GM21528 (cell line): ENCODE measurements around the gene SKAP1.
"Not testable (repeated sequence)": the region's sequence is repeated elsewhere in the genome, so short reads cannot be mapped to it uniquely, and the experiment has no call there.

Experiments used
- ATAC-seq: cut with Tn5 transposase; IDR thresholded peaks from one replicate; pipeline ENCODE4 v1.9.1; 2021; ENCODE audit warnings: mild to moderate bottlenecking, moderate library complexity; ENCODE audit not compliant: unreplicated experiment, low FRiP score

The SKAP1 gene

DNA sequence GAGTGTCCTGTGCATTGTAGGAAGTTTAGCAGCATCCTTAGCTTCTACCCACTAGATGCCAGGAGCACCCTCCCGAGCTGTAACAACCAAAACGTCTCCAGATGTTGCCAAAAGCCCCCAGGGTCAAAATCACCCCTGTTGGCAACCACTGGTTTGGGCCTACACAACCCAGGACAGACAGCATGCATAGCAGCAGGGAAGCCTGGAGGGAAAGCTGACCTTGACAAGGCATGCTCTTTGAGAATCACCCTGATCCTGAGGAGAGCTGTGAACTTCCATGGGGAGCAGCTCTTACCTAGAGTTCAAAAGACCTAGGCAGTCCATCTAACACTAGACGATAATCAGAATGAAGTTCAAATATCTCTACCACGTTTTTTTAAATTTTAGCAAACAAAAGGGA is 9.2 kb downstream of the SKAP1 start:
- ATAC-seq: no peak

DNA sequence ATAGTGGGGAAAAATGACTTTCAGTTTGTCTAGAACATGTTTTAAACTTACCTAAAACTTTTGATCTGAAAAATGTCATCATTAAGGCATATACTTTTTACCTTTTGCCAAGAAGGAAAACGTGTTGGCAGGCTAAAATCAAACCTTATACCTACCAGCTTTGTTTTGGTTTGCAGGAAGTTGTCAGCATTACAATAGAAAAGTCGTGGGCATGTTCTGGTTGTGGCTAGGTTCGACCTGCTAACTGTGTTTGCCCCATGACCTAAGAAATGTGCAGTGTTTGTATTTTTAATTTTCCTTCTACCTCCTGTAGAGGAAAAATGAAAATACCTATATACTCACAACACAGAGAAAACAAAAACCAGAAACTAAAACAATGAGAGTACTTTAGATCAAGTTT is 13.0 kb downstream of the SKAP1 start:
- no peak for ATAC-seq

GRCh38 chr17:48413613-48414405 is 16.2 kb downstream of the SKAP1 start:
- ATAC-seq: no peak

GRCh38 chr17:48412841-48413240 is 17.2 kb downstream of the SKAP1 start:
- no peak for ATAC-seq

DNA sequence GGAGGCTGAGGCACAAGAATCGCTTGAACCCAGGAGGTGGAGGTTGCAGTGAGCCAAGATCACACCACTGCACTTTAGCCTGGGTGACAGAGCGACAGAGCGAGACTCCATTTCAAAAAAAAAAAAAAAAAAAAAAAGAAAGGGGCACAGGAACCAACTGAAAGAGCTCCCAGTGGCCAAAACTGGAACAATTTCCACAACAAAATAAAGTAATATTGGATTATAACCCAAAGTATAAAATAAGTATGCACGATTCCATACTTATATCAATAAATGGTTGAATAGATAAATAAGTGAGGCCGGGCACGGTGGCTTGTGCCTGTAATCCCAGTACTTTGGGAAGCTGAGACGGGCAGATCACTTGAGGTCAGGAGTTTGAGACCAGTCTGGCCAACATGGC is 19.2 kb downstream of the SKAP1 start:
- ATAC-seq: not testable (repeated sequence)

GRCh38 chr17:48409607-48410006 is 20.4 kb downstream of the SKAP1 start:
- ATAC-seq: no peak

GRCh38 chr17:48406936-48407567 is 23.0 kb downstream of the SKAP1 start:
- no peak for ATAC-seq

GRCh38 chr17:48394821-48395220 is 35.2 kb downstream of the SKAP1 start:
- ATAC-seq: no peak

DNA sequence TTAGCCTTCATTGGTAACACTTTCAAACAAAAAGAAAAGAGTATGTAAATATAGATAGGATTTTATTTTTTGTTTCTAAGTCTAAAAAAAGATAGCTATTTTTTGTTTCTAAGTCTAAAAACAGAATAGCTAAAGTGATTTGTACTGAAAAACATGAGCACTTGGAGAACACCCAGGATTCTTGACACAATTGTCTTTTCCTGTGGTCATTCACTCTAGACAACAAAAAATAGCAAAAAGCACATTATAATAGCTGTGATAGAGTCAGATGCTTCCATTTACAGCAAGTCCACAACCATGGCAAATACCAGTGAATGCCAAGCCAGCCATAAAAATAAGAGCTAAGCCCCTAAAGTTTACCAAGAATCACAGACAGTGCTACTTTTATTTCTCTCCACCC is 36.7 kb downstream of the SKAP1 start:
- ATAC-seq: no peak

GRCh38 chr17:48392857-48393256 is 37.2 kb downstream of the SKAP1 start:
- no peak for ATAC-seq

DNA sequence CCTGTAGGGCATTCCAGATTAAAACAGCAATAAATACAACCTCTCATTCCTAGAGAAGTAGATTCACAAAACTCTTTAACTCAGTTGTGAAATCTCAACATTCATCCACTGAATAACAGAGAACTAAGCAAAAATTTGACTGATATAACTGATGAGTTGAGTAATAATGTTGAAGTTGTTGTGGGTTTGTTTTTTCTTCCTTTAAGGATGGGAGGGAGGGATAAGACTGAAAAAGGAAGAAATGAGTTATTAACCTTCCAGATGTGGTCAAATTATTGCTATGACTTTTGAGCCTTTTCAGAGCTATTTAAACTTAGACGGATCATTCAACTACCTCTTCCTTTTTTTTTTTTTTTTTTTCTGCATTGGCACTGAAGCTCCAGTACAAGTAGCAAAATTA is 38.6 kb downstream of the SKAP1 start:
- ATAC-seq: no peak

GRCh38 chr17:48389903-48390302 is 40.1 kb downstream of the SKAP1 start:
- no peak for ATAC-seq

- ATAC-seq: no peak
Observed at GRCh38 chr17:48388955-48389743, 40.9 kb downstream of the SKAP1 start.

DNA sequence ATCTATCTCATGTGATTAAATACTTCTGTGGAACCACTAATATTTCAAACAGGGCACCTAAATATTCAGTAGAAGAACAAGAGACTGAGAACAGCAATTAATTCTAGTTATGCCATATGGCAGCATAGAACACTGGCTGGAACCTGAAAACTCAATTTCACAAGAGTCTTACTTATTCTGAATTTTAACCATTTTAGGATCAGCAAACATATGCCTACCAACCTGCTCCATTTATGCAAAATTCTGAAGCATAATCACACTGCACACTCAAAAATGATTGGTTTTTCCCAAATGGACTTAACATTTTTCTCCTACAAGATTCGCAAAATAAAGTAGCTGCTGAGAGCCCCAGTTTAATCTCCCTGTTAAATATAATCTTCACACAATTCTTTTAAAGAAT is 43.2 kb downstream of the SKAP1 start:
- no peak for ATAC-seq

DNA sequence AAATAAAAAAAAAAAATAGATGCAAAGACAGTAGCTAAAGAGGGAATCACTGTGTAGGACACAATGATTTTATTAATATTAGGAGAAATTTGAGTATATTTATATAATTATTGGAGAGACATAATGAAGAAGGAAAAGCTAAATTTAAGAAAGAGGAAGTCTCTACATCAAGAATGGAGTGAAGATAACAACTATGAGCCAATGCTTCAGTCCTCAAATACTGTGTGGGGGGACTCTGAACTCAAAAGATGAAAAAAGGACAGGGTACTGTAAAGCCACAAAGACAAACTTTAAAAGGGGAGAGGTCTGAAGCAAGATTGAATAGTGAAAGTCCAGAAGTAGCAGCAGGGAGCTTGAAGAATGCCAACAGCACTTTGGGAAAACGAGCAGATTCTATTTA is 44.7 kb downstream of the SKAP1 start:
- no peak for ATAC-seq

DNA sequence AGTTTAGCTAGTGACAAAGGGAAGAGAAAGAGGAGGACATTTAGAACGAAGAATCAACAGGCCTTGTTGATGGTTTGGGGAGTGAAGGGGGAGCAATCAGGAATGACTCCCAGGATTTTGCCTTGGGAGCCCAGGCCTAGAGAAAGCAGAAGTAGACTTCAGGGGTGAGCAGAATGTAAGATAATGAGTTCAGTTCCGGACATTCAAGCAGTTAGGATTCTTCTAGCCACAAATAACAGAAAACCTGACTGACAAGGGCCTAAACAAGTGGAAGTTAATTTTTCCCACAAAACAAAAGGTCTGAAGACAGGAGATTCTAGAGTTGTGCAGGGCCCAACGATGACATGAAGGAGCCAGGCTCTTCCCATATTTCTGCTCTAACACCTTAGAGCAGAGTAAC is 45.9 kb downstream of the SKAP1 start:
- ATAC-seq: no peak

GRCh38 chr17:48382989-48383388 is 47.0 kb downstream of the SKAP1 start:
- ATAC-seq: no peak

DNA sequence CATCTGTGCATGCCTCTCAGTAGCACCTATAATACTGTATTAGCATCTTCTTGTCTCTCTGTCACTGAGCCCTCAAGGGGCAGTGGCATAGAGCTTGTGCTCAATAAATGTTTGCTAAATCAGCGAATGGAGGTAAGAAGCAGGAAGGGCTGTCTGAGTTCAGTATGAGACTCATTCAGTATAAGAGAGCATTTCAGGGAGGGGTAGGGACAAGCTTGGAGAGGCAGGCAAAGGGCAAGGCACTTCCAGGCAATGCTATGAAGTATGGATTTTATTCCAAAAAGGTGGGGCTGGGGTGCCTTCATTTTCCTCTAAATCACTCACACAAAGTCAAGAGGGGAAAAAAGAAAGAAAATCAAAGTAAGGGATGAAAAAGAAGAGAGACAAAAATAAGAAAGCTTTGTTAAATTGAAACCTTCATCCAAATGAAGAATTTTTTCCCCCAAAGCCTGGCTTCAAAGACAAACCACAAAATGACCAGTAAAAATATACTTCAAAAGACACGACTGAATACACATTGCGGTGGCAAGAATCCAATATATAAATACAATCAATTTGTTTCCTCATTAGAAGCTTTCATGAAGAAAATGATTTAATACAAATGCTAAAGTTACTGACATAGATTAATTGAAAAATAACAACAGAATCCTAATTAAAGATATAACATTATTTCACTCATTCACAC is 51.2 kb downstream of the SKAP1 start:
- ATAC-seq: no peak

GRCh38 chr17:48378238-48378637 is 51.8 kb downstream of the SKAP1 start:
- ATAC-seq: no peak

DNA sequence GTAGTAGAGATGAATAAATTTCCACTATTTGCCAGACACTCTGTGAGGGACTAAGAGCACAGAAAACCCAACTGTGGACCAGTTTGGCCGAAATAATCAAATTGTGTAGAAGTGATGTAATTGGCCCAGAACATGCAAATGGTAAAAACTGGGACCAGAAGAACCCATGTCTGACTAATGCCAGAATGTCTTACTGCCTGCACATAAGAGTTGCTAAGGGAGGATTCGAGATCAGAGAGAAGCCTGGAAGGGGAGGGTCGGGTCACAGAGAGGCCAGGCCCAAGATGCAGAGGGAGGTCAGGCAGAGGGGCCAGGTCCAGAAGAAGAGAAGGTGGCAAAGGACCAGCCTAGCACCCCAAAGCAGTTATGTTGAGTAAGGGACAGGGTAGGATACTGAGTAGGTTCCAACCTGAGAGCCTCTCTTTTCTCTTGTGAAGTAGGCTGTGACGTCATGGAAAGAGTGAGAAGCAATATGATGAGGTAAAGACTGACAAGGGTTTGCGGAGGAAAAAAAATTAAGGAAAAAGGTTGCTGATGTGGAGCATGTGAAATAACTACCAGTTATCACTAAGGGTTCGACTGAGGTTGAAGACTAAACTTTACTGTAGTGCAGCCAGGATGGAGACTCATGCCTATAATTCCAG is 53.2 kb downstream of the SKAP1 start:
- no peak for ATAC-seq
